Measurements from ENCODE around the gene CAMTA1. TPM values are rescaled to one million over a fixed set of nuclear protein-coding genes. Genes with fewer than 3 reads are reported as not detected.

CAMTA1 gene
- total RNA-seq, 1 experiment from 2014 or later = 60.0 TPM

- DNase-seq = no peak
- Histone ChIP-seq H3K4me1 (no peaks in the 10 kb centered on the region), H3K27me3 (replicated peaks; ENCODE audit: control insufficient read depth, insufficient read depth, low read length) (no peaks in the 10 kb centered on the region), H3K9me3 (no peaks in the 10 kb centered on the region), H3K4me3 (ENCODE audit: low read depth, low read length) (no peak overlapping the region), H3K36me3 (ENCODE audit: control insufficient read depth, insufficient read depth, low read length) (no peaks in the 10 kb centered on the region)
- intact Hi-C loops (cut with micrococcal nuclease; ENCODE audit: unreplicated experiment) = no loop called here
- H3K4me3 Mint-ChIP-seq (ENCODE audit: unreplicated experiment) = no peak overlapping the region
- no peaks in the 10 kb centered on the region for H3K36me3 Mint-ChIP-seq (ENCODE audit: insufficient read depth, unreplicated experiment)
- BruUV-seq (replicated peaks) = no TSS peak
- H3K4me1 Mint-ChIP-seq (ENCODE audit: low read depth, unreplicated experiment) = no peaks in the 10 kb centered on the region
- no peaks in the 10 kb centered on the region for H3K9me3 Mint-ChIP-seq (ENCODE audit: unreplicated experiment)
- CTCF ChIA-PET = no interaction called here
- TF ChIP-seq CTCF (IDR thresholded peaks at IDR 0.05; ENCODE audit: insufficient read depth in 1 of 2, low read depth in 1 of 2, low read length in 1 of 2, severe bottlenecking in 1 of 2, unreplicated experiment in 1 of 2) = no peak
- peaks cover 5% of the 10 kb centered on the region for H3K27me3 Mint-ChIP-seq (ENCODE audit: insufficient read depth, unreplicated experiment)
- POLR2A ChIA-PET = no interaction called here
- no peak overlapping the region for H3K27ac Mint-ChIP-seq (ENCODE audit: unreplicated experiment)
These were observed 741.1 kb downstream of the CAMTA1 start for GRCh38 chr1:7526196-7526866.

- Histone ChIP-seq H3K9me3 (no peaks in the 10 kb centered on the region), H3K36me3 (ENCODE audit: control insufficient read depth, insufficient read depth, low read length) (no peaks in the 10 kb centered on the region), H3K4me1 (no peaks in the 10 kb centered on the region), H3K27me3 (replicated peaks; ENCODE audit: control insufficient read depth, insufficient read depth, low read length) (no peaks in the 10 kb centered on the region), H3K4me3 (ENCODE audit: low read depth, low read length) (no peak overlapping the region)
- TF ChIP-seq CTCF (IDR thresholded peaks at IDR 0.05; ENCODE audit: insufficient read depth in 1 of 2, low read depth in 1 of 2, low read length in 1 of 2, severe bottlenecking in 1 of 2, unreplicated experiment in 1 of 2) = no peak
- Mint-ChIP-seq H3K4me3 (ENCODE audit: unreplicated experiment) (no peak overlapping the region), H3K27me3 (ENCODE audit: insufficient read depth, unreplicated experiment) (peaks cover 5% of the 10 kb centered on the region), H3K36me3 (ENCODE audit: insufficient read depth, unreplicated experiment) (no peaks in the 10 kb centered on the region), H3K27ac (ENCODE audit: unreplicated experiment) (no peak overlapping the region), H3K4me1 (ENCODE audit: low read depth, unreplicated experiment) (no peaks in the 10 kb centered on the region), H3K9me3 (ENCODE audit: unreplicated experiment) (no peaks in the 10 kb centered on the region)
- no peak for DNase-seq
- no TSS peak for BruUV-seq (replicated peaks)
- intact Hi-C loops (cut with micrococcal nuclease; ENCODE audit: unreplicated experiment) = no loop called here
- CTCF ChIA-PET = no interaction called here
- POLR2A ChIA-PET = no interaction called here
These were observed 741.8 kb downstream of the CAMTA1 start for GRCh38 chr1:7526867-7527732.

GRCh38 chr1:7527733-7528045 is 742.4 kb downstream of the CAMTA1 start:
- Histone ChIP-seq H3K9me3 (no peaks in the 10 kb centered on the region), H3K4me1 (no peaks in the 10 kb centered on the region), H3K27me3 (replicated peaks; ENCODE audit: control insufficient read depth, insufficient read depth, low read length) (no peaks in the 10 kb centered on the region), H3K4me3 (ENCODE audit: low read depth, low read length) (no peak overlapping the region), H3K36me3 (ENCODE audit: control insufficient read depth, insufficient read depth, low read length) (no peaks in the 10 kb centered on the region)
- BruUV-seq (replicated peaks) = no TSS peak
- H3K4me3 Mint-ChIP-seq (ENCODE audit: unreplicated experiment) = no peak overlapping the region
- no peaks in the 10 kb centered on the region for H3K9me3 Mint-ChIP-seq (ENCODE audit: unreplicated experiment)
- H3K4me1 Mint-ChIP-seq (ENCODE audit: low read depth, unreplicated experiment) = no peaks in the 10 kb centered on the region
- peaks cover 9% of the 10 kb centered on the region for H3K27me3 Mint-ChIP-seq (ENCODE audit: insufficient read depth, unreplicated experiment)
- no peaks in the 10 kb centered on the region for H3K36me3 Mint-ChIP-seq (ENCODE audit: insufficient read depth, unreplicated experiment)
- no peak overlapping the region for H3K27ac Mint-ChIP-seq (ENCODE audit: unreplicated experiment)
- DNase-seq = no peak
- intact Hi-C loops (cut with micrococcal nuclease; ENCODE audit: unreplicated experiment) = no loop called here
- POLR2A ChIA-PET = no interaction called here
- CTCF ChIA-PET = no interaction called here
- TF ChIP-seq CTCF (IDR thresholded peaks at IDR 0.05; ENCODE audit: insufficient read depth in 1 of 2, low read depth in 1 of 2, low read length in 1 of 2, severe bottlenecking in 1 of 2, unreplicated experiment in 1 of 2) = no peak
